ENCODE results near the gene MYEF2.

DNA sequence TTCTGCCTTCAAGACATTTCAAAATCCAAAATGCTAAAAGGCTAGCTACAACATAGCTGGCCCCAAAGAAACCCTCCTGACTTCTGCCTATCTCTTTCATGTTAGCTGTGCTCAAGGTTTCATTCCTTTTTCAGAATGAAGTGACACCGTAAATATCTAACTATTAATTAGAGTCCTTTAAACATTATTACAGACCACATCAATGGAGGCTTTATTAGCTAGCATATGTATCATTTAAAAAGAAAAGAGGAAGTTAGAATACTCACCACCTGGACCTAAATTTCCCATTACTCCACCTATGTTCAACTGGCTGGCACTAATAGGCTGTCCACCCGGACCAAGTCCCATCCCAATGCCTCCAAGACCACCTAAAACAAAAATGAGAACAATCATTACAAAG lies 24.6 kb downstream of the MYEF2 start:
- TF ChIP-seq, protein P1, sequence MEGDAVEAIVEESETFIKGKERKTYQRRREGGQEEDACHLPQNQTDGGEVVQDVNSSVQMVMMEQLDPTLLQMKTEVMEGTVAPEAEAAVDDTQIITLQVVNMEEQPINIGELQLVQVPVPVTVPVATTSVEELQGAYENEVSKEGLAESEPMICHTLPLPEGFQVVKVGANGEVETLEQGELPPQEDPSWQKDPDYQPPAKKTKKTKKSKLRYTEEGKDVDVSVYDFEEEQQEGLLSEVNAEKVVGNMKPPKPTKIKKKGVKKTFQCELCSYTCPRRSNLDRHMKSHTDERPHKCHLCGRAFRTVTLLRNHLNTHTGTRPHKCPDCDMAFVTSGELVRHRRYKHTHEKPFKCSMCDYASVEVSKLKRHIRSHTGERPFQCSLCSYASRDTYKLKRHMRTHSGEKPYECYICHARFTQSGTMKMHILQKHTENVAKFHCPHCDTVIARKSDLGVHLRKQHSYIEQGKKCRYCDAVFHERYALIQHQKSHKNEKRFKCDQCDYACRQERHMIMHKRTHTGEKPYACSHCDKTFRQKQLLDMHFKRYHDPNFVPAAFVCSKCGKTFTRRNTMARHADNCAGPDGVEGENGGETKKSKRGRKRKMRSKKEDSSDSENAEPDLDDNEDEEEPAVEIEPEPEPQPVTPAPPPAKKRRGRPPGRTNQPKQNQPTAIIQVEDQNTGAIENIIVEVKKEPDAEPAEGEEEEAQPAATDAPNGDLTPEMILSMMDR (IDR thresholded peaks at IDR 0.05), result no peak
- TF ChIP-seq POLR2A (IDR thresholded peaks at IDR 0.05) (no peak), POLR2AphosphoS5 (IDR thresholded peaks at IDR 0.05) (no peak), EP300 (IDR thresholded peaks at IDR 0.05) (no peak)
